NCI-H345 (cell line): ENCODE data around the gene INPP5A.
A peak's percentile ranks its signal among the peaks of the same experiment; 100 is the strongest.
"Not testable (repeated sequence)": the region's sequence is repeated elsewhere in the genome, so short reads cannot be mapped to it uniquely, and the experiment has no call there.

Experiments
- DNase-seq: peaks from one replicate; lab custom pipeline; 2025; lab: John Stamatoyannopoulos, UW

INPP5A gene

DNA sequence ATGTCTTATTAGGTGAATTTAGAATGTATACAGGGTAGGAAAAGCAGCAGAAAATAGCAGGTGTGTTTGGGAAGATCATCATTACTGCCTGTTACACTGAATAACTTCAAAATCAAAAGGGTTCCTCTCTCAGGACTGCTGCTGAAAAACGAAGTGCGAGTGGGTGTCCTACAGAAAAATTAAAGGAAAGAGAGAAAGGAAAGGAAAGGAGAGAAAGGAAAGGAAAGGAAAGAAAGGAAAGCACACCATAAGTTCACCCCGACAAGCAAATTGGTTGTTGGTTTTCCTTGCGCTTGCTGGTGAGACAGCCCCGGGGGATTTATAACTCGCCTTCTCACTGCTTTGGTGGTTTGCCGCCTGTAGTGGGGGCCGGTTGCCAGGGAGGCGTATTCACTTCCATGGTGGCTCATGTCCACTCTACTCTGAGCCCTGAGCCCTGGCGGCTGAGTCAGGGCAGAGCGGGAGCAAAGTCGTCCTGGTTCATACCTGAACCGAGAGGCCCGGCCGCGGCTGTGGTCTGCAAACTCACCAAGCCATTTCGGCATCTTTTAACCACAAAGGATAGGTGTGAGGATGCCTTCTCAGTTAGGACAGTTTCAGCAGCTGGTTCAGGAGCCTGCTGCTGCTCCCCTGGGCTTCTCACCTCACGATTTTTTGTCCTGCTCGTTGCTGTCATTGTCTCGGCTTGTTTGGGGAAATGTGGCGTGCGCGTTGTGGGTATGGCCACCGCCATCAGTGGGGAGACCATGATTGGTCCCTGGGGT is 26.1 kb downstream of the INPP5A start:
- no peak for DNase-seq

DNA sequence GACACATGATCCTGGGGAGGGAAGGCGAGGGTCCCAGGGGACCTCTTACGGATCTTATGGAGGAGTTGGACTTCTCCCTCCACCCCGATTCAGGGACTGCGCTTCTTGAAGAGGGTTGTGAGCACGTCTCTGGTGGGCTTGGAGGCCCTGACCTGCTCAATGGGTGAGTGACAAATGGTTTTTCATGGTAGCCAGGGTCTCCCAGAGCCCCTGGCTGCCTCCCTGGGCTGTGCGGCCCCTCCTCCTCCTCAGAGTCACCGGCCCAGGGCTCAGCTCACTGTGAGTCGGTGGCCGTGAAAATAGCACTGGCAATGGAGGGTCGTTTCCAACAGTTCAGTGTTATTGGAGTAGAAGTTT is 26.6 kb downstream of the INPP5A start:
- no peak for DNase-seq

DNA sequence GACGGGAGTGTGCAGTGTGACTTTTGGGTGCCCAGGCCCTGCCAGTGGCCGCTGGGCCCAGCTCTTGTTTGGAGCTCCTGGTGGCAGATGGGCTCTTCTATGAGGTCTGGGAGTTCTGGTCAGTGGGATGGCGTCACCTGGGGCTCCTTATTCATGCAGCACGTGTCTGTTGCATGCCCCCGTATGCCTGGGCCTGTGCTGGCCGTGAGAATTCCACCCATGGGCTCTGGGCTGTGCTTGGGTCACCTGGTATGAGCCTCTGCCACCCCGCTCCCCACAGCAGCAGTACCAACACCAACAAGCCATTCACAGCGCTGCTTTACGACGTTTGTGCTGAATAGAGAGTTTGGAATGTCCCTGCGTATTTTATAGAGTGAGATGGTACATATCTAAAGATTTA is 27.1 kb downstream of the INPP5A start:
- no peak for DNase-seq

DNA sequence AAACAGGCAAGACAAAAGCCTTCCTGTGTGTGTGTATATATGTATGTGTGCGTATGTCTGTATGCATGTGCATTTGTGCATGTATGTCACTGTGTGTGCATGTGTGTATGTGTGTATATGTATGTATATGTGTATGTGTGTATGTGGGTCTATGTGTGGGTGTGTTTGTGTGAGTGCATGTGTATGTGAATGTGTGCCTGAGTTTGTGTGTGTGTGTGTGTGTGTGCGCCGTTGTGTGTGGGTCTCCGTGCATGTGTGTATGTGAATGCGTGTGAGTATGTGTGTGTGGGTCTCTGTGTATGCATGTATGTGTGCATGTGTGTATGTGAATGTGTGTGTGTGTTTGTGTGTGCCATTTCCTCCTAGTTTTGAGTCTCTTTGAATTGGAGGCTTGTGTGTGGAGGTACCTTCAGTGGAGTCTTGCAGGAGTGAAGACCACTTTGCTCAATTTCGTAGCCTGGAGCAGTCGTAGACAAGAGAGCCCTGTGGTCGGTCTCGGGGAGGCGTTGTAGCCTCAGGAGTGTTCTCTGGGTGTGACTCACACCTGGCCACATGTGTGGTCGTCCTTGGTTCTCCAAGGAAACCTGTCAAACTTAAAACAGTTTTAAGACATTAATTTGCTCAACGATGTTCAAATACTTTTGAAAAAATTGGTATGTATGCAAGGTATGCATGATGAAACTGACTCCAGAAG is 28.1 kb downstream of the INPP5A start:
- no peak for DNase-seq

DNA sequence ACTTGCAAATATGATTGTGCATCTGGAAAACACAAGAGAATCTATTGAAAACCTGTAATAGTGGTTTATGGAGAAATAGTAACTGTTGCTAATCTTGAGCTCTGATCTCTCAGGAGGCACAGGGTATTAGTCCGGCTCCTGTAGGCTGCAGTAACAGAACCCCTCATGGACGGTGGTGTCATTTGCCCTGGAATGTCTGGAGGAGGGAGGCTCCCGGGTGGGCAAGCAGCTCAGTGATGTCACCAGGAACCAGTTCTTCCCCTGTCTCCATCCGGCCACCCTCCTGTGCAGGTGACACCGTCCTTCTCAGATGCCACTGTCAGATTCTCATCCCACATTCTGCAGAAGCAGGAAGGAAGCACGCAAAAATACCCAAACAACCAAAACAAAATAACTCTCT is 29.3 kb downstream of the INPP5A start:
- DNase-seq = no peak

DNA sequence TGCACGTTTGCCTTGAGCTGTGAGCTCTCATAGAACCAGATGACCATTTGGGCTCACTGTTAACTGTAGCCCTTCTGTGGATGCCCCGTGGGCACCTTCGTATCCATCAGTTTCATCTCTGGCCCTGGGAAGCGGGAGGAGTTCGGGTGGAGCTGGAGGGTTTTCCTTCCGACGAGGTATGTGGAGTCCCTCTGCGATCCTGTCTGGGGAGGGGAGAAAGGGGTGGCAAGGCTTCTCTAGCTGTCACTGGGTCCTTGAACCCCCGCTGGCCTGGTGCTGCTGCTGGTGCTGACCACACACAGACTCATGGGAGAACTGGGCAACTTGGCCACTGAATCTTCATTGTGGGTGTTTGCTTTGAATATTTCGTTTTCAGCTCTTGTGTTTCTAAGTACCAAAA is 32.7 kb downstream of the INPP5A start:
- no peak for DNase-seq

DNA sequence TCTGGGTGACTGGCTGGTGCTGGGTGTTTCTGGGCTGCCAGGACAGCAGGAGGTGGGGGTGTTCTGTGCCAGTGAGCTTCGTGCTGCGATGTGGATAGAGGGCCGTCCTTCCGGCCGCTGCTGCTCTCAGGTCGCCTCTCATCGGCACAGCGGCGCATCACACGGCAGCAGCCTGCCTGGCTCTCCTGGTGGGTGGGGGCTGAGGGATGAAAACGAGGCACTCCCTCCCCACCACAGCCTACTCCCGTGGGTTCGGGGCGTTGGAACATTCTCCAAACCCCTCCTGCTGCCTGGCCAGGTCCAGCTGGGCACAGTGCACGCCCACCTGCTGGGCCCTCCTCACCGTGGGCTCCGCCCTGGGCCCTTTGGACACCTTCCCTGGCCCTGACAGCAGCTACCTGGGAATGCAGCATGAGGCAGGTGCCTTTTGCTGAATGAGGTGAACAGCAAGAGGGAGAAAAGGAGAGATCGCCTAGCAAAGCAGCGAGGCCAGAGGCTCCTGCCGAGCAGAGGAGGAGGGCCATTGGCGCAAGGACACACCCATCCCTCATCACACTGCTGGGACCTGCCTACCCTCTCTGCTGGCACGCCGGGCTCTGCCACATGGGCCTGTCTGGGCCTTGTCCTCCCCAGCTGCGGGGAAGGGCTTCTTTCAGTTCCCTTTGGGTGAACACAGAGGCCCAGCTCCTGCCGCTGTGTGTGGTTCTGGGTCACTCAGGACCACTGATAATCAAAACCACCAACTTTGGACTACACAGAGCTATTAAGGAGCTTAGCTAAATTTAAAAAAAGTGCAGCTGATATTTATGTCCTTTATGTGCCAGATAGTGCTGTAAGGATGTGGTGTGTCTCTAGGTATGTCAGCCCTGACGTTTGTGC is 33.4 kb downstream of the INPP5A start:
- DNase-seq = peak; percentile 55

DNA sequence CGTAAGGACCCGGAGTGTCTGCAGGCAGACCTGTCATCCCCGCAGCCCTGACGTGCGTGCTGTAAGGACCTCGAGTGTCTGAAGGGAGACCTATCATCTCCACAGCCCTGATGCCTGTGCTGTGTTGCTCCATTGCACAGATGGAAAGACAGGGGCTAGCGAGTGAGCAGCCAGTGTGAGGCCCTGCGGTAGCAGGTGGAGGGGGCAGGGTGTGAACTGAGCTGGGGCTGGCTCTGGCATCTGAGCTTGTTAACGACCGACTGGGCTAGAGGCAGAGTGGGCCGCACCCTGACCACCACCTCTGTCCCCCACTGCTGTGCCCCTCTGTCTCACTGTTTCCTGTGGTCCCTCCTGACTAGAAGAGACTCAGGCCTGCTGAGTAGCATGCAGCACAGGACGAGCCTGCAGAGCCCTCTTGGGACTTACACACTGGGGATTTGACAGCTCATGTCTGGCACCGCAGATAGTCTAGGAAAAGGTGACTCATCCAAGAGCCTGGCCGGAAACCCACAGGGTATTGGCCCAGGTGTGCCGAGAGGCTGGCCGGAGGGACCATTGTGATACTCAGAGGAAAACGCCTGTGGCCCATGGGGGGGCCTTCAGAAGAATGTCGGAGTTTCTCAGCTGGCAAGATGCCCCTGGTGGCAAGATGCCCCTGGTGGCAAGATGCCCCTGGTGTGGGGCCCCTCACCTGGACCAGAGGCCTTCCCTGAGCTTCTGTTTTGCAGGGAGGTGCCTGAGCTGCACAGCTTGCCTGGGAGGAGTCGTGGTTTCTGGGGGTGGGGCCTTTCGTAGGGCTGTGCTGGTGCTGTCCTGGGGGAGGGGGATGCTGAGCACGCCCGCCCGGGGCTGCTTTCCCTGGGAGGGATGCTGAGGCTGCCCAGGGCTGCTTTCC is 34.3 kb downstream of the INPP5A start:
- peak; percentile 12 for DNase-seq

DNA sequence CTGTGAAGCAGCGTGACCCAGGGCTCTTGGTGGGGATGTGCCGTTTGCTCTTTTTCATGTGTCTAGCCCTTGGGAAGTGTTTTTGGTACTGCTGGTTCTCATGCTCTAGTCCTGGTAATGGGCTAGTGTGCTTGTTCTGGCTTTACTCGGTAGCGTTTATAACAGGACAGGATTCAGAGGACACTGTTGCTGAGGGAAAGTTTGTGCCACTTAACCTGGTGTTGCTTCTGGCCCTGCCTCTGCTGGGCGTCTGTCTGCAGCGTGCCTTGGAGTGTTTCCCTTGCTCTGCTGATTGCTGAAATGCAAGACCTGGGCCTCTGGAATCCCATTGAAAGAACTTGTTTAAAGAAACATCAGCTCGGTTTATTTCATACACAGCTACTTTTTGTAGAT is 35.0 kb downstream of the INPP5A start:
- no peak for DNase-seq

DNA sequence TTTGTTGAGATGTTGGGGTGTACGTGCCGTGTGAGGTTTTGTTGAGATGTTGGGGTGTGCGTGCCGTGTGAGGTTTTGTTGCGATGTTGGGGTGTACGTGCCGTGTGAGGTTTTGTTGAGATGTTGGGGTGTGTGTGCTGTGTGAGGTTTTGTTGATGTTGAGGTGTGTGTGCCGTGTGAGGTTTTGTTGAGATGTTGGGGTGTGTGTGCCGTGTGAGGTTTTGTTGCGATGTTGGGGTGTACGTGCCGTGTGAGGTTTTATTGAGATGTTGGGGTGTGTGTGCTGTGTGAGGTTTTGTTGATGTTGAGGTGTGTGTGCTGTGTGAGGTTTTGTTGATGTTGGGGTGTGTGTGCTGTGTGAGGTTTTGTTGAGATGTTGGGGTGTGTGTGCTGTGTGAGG is 35.4 kb downstream of the INPP5A start:
- DNase-seq = not testable (repeated sequence)

DNA sequence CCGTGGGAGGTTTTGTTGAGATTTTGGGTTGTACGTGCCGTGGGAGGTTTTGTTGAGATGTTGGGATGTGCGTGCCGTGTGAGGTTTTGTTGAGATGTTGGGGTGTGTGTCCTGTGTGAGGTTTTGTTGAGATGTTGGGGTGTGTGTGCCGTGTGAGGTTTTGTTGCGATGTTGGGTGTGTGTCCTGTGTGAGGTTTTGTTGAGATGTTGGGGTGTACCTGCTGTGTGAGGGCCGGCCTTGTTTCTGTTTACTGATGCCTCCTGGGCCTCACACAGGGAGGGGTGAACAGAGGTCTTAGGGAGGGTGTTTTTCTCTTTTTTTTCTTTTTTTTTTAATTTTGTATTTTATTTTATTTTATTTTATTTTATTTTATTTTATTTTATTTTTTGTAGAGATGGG is 36.7 kb downstream of the INPP5A start:
- DNase-seq = no peak

DNA sequence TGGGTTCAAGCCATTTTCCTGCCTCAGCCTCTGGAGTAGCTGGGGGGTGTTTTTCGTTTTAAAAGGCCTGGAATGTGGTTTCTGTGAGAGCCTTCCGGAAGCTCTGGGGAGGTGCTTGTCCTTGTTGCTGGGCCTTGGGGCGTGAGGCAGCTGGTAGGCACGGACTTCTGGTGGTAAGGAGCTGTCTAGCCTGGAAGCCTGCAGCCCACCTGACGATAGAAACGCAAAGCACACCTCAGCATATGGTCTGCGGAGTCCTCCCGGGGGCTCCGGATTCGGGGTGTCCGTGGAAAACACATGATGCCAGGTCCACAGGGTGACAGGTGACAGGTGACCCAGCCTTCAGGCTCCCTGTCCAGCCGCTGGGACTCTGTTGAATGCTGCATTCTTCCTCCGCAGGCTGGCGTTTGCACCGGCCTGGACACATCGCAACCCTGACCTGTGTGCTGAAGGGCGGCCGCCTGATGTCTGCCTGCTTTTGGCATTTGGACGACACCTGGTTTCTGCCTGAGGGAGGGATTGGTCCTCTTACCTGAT is 37.3 kb downstream of the INPP5A start:
- DNase-seq = no peak

DNA sequence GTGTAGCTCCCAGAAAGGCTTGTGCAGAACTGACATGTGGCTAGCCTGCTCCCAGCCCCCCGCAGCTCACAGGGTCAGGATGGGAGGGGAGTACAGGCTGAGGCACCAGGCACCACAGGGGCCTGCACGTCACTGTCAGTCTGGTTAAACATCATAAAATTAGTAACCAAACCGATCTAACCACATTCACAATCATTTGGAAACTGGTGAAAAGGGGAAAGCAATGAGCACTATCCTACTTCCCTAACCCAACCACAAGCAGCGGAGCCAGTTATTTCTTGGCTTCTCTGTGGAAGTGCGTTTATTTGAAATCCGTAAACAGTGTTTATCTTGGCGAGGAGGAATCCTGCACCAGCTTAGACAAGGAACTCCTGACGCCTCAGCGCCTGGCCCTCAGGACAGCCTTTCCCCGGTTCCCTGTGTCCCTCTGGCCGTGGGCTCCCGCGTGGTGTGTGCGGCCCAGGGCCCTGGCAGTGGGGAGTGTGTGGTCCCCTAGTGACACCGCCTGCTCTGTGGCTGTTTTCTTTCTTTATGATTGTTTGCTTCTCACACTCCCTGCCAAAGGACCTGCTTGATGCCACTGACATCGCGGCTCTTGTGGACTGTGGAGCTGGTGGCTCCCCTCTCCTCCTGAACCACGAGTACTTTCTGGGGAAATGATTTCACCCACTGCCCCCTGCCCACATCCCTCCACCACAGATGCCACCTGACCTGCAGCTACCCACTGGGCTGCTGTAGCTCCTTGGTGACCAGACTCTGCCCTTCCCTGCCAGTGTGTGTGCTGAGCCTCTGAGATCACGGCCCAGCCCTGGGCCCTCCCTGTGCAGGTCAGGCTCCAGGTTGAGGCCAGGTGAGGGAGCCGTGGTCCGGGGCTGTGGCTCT is 38.0 kb downstream of the INPP5A start:
- no peak for DNase-seq

DNA sequence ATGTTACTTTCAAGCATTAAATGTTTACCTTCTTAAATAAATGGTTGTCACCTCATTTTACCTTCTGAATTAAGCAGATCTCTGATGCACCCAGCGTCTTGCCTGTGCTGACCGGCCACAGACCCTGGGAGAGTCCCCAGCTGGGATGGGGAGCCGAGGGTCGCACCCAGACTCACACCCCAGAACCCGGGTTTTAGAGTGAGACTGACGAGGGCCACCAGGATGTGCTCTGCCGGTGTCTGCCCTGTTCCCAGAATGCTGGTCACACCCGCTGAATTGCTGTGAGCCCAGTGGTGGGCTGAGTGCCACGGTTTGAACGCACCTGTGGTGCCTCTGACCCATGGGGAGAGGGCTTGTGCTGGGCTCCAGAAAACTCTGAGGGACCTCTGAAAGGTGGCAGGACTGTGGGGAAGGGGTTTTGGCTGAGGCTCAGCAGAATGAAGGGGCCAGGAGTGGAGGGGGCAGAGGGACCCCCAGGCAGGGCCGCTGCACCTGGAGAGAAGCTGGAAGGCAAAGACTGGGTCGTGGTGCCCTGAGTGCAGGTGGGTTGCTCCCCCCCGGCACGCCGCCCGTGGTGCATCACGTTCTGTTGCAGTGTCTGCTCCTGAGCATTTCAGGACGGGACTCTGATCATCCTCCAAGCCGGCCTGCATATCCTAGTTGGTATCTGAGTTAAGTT is 39.2 kb downstream of the INPP5A start:
- DNase-seq = no peak

DNA sequence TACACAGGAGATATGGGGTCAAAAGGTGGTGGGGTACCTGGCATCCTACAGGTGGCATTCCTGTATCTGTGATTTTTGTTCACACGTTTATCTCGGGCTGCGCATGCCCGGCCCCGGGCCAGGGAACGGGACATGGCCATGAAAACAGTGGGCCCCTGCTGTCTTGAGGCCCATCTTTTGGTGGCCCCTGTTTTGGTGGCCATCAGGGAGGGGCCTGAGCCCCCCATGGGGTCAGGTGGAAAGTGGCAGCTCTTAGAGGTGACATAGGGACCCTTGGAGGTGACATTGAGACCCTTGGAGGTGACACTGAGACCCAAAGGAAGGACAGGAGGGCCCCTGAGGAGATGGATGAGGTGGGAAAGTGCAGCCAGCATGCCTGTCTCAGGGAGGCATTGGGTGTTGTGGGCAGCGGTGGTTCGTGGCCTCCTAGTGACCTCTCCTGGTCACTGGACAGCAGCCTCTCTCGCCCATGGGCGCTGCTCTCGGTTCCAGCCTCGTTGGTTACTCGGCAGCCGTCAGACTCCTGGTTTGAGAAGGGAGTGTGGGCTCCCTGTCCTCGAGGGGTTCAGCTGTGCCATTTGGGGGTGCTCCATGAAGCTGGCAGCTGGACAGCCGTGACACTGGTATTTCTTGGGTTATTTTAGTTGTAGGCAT is 39.9 kb downstream of the INPP5A start:
- no peak for DNase-seq

DNA sequence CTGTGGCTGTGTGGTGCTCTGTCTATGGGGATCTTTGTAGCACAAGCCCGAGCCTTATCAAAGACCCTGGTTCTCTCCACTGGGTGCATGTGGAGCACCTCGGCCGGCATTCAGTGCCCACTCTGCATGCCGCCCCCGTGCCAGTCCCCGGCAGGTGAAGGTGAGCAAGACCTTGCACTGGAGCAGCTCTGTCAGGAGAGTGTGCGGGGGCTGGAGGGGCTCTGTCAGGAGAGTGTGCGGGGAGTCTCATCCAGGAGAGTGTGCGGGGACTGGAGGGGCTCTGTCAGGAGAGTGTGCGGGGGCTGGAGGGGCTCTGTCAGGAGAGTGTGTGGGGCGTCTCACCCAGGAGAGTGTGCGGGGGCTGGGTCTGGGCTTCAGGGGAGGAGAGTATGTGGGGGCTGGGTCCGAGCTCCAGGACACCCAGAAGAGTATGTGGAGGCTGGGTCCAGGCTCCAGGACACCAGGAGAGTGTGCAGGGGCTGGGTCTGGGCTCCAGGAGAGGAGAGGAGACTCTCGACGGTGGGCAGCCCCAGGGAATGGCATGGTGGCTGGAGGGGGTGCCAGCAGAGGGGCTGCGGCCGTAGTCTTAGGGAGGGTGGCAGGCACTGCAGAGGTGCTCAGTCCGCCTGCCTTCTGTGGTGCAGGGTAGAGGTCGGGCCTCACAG is 40.8 kb downstream of the INPP5A start:
- DNase-seq = no peak

DNA sequence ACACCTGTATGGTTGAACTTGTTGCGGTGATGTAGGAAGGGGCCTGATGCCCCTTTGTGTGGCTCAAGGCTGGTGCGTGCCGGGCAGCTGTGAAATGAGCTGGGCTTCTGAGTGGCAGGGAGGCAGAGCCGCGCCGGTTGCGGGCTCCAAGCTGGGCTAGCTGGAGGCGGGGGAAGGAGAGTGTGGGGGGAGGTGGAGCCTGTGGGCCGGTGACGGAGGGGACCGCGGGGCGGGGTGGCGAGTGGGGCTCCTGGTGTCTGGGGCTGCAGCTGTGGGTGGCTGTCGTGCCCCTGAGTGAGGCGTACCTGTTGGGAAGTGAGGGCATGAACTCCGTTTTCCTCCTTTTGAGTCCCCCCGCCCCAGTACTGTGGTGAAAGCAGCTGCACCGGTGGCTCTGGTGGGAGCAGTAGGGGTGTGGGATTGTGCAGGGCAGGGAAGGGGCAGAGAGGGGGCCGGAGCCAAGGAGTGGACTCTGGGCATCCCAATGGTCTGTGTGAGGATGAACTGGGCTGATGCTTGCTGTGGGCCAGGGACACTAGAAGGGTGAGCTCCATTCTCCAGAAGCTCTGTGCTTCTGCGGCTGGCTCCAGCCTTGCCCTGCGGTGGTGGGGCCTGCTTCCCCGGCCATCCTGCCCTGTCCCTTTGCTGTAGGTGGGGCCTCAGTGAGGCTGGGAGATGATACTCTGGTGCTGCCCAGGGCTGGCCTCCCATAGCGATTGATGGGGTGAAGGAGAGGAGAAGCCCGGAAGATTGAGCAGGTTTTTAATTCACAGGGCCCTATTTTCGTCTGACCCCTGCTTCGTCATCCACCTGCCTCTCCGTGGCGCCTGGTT is 41.7 kb downstream of the INPP5A start:
- no peak for DNase-seq

DNA sequence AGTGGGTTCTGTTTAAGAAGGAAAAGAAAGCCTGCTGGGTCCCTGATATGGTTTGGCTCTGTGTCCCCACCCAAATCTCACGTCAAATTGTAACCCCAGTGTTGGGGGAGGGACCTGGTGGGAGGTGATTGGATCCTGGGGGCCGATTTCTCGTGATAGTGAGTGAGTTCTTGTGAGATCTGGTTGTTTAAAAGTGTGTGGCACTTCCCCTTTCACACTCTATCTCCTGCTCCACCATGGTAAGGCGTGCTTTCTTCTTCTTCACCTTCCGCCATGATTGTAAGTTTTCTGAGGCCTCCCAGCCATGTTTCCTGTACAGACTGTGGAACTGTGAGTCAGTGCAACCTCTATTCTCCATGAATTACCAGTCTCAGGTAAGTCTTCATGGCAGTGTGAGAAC is 42.6 kb downstream of the INPP5A start:
- no peak for DNase-seq
